ENCODE results near the gene HOXB2.

HOXB2 gene

DNA sequence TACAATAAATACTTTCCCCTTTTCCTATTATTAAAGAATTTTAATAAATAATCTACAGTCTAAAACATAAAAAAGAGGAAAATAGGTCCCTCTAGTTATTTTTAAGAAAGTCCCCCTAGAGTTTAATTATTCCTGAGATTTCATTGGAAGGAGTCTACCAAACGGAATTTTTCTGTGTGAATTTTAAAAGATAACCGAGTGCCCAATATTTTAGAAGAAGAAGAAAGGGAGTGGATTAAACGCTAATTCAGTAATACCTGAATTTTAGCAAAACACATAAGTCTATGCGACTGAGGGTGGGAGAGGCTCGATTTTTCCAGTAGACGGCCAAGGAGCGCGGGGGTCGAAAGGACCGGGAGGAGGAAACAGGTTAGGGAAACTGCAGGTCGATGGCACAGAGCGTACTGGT, 2.2 kb downstream of the HOXB2 start:
- TF ChIP-seq PPARA (CRISPR knock-in tag; IDR thresholded peaks at IDR 0.05; ENCODE audit: borderline replicate concordance), result no peak
- no peak for ATAC-seq

GRCh38 chr17:48542114-48542656, 2.7 kb downstream of the HOXB2 start:
- no peak for ATAC-seq
- TF ChIP-seq, protein P1, sequence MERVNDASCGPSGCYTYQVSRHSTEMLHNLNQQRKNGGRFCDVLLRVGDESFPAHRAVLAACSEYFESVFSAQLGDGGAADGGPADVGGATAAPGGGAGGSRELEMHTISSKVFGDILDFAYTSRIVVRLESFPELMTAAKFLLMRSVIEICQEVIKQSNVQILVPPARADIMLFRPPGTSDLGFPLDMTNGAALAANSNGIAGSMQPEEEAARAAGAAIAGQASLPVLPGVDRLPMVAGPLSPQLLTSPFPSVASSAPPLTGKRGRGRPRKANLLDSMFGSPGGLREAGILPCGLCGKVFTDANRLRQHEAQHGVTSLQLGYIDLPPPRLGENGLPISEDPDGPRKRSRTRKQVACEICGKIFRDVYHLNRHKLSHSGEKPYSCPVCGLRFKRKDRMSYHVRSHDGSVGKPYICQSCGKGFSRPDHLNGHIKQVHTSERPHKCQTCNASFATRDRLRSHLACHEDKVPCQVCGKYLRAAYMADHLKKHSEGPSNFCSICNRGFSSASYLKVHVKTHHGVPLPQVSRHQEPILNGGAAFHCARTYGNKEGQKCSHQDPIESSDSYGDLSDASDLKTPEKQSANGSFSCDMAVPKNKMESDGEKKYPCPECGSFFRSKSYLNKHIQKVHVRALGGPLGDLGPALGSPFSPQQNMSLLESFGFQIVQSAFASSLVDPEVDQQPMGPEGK (CRISPR knock-in tag; IDR thresholded peaks at IDR 0.05; ENCODE audit: borderline replicate concordance), result no peak
- no peak for TF ChIP-seq OSR1 (CRISPR knock-in tag; IDR thresholded peaks at IDR 0.05)
- TF ChIP-seq CSDC2 (CRISPR knock-in tag; IDR thresholded peaks at IDR 0.05), result no peak
- TF ChIP-seq ZNF8 (CRISPR knock-in tag; IDR thresholded peaks at IDR 0.05), result no peak
- TF ChIP-seq TOX (CRISPR knock-in tag; IDR thresholded peaks at IDR 0.05; ENCODE audit: borderline replicate concordance), result no peak
- no peak for TF ChIP-seq ZFP3 (CRISPR knock-in tag; IDR thresholded peaks at IDR 0.05)
- no peak for TF ChIP-seq PPARA (CRISPR knock-in tag; IDR thresholded peaks at IDR 0.05; ENCODE audit: borderline replicate concordance)
- TF ChIP-seq ZFP30 (CRISPR knock-in tag; IDR thresholded peaks at IDR 0.05), result no peak
- no peak for TF ChIP-seq ESRRG (CRISPR knock-in tag; IDR thresholded peaks at IDR 0.05)
- TF ChIP-seq ZC3H10 (CRISPR knock-in tag; IDR thresholded peaks at IDR 0.05), result no peak
- TF ChIP-seq TCF4 (CRISPR knock-in tag; IDR thresholded peaks at IDR 0.05; ENCODE audit: borderline replicate concordance), result no peak
- TF ChIP-seq ISL1 (CRISPR knock-in tag; IDR thresholded peaks at IDR 0.05), result no peak
- TF ChIP-seq ZNF70 (CRISPR knock-in tag; IDR thresholded peaks at IDR 0.05), result no peak
- TF ChIP-seq RARB (CRISPR knock-in tag; IDR thresholded peaks at IDR 0.05), result no peak
- TF ChIP-seq BACH2 (CRISPR knock-in tag; IDR thresholded peaks at IDR 0.05; ENCODE audit: borderline replicate concordance), result no peak

DNA sequence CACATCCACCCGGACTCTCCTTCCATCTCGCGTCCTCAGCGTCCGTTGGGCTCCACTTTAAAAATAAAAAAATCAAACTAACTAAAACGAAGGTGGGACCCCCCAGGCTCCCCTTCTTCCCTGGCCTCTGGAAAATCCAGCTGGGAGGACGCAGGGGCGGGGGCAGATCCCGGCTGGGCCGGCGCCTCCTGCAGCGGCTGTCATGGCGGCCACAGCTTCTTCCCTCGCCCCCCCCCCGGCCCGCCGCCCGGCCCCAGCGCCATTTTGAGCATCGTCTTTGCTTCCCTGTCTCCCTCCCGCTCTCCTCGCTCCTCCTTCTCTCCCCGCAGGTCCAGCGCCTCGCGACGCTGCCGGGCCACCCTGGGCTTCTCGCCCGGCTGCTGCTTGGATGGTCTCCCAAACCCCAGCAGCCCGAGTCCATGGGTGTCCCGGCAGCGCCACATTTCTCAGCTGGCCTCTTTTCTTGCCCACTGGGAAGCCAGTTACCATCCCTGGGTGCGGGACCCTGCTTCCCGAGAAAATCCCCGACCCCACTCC, 3.3 kb downstream of the HOXB2 start:
- no peak for ATAC-seq
- TF ChIP-seq SNAI2 (CRISPR knock-in tag; IDR thresholded peaks at IDR 0.05) (no peak), ISL1 (CRISPR knock-in tag; IDR thresholded peaks at IDR 0.05) (no peak), ZNF70 (CRISPR knock-in tag; IDR thresholded peaks at IDR 0.05) (no peak), ESRRG (CRISPR knock-in tag; IDR thresholded peaks at IDR 0.05) (no peak), CSDC2 (CRISPR knock-in tag; IDR thresholded peaks at IDR 0.05) (no peak), ZFP30 (CRISPR knock-in tag; IDR thresholded peaks at IDR 0.05) (no peak), ZC3H10 (CRISPR knock-in tag; IDR thresholded peaks at IDR 0.05) (no peak), ZNF565 (CRISPR knock-in tag; conservative IDR thresholded peaks at IDR 0.05; ENCODE audit: low read depth) (no peak), TCF4 (CRISPR knock-in tag; IDR thresholded peaks at IDR 0.05; ENCODE audit: borderline replicate concordance) (no peak), ZNF8 (CRISPR knock-in tag; IDR thresholded peaks at IDR 0.05) (no peak), BACH2 (CRISPR knock-in tag; IDR thresholded peaks at IDR 0.05; ENCODE audit: borderline replicate concordance) (no peak)
- TF ChIP-seq, protein P2, sequence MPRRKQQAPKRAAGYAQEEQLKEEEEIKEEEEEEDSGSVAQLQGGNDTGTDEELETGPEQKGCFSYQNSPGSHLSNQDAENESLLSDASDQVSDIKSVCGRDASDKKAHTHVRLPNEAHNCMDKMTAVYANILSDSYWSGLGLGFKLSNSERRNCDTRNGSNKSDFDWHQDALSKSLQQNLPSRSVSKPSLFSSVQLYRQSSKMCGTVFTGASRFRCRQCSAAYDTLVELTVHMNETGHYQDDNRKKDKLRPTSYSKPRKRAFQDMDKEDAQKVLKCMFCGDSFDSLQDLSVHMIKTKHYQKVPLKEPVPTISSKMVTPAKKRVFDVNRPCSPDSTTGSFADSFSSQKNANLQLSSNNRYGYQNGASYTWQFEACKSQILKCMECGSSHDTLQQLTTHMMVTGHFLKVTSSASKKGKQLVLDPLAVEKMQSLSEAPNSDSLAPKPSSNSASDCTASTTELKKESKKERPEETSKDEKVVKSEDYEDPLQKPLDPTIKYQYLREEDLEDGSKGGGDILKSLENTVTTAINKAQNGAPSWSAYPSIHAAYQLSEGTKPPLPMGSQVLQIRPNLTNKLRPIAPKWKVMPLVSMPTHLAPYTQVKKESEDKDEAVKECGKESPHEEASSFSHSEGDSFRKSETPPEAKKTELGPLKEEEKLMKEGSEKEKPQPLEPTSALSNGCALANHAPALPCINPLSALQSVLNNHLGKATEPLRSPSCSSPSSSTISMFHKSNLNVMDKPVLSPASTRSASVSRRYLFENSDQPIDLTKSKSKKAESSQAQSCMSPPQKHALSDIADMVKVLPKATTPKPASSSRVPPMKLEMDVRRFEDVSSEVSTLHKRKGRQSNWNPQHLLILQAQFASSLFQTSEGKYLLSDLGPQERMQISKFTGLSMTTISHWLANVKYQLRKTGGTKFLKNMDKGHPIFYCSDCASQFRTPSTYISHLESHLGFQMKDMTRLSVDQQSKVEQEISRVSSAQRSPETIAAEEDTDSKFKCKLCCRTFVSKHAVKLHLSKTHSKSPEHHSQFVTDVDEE (CRISPR knock-in tag; IDR thresholded peaks at IDR 0.05), result no peak
- TF ChIP-seq, protein P1 (CRISPR knock-in tag; IDR thresholded peaks at IDR 0.05; ENCODE audit: borderline replicate concordance), result no peak
- TF ChIP-seq, protein P3, sequence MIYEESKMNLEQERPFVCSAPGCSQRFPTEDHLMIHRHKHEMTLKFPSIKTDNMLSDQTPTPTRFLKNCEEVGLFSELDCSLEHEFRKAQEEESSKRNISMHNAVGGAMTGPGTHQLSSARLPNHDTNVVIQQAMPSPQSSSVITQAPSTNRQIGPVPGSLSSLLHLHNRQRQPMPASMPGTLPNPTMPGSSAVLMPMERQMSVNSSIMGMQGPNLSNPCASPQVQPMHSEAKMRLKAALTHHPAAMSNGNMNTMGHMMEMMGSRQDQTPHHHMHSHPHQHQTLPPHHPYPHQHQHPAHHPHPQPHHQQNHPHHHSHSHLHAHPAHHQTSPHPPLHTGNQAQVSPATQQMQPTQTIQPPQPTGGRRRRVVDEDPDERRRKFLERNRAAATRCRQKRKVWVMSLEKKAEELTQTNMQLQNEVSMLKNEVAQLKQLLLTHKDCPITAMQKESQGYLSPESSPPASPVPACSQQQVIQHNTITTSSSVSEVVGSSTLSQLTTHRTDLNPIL (CRISPR knock-in tag; IDR thresholded peaks at IDR 0.05; ENCODE audit: low read depth), result no peak

DNA sequence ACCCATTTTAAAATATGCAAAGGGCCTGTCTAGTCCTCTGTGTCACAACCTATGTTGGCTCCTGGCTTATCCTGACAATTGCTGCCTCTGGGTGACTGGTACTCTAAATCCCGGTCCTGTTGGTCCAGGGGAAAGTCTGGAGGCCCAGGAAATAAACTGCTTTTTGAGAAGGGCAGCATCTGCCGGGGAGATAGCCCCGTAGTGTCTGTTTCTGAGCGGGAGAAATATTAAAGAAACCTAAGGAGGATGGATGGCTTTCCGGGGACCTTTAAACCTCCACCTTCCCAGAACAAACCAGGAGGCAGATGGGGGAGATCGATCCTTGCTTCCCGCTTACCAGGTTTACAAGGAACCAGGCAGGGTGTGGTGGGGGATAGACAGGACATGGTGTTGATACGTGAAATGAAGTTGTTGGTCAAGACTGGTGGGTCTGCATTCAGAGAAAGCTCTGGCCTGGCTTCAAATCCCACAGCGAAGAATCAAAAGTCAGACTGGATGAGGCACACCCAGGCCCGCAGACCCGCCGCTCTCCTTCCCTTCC, 3.8 kb downstream of the HOXB2 start:
- no peak for ATAC-seq
- TF ChIP-seq ARNTL (CRISPR knock-in tag; IDR thresholded peaks at IDR 0.05; ENCODE audit: borderline replicate concordance, low read depth) (no peak), ZNF70 (CRISPR knock-in tag; IDR thresholded peaks at IDR 0.05) (no peak), ZFP3 (CRISPR knock-in tag; IDR thresholded peaks at IDR 0.05) (no peak), BACH2 (CRISPR knock-in tag; IDR thresholded peaks at IDR 0.05; ENCODE audit: borderline replicate concordance) (no peak), ZC3H10 (CRISPR knock-in tag; IDR thresholded peaks at IDR 0.05) (no peak)
